HepG2 (cell line): ENCODE measurements around the gene DHX58. TPM values are rescaled to one million over a fixed set of nuclear protein-coding genes. Genes with fewer than 3 reads are reported as not detected.
A peak's percentile ranks its signal among the peaks of the same experiment; 100 is the strongest.

Experiments used
- ATAC-seq: fragments of 200-7000 bp; cut with Tn5 transposase; 3 replicates; pipeline ENCODE4 v1.9.1; 2020; ENCODE audit warnings: mild to moderate bottlenecking, moderate library complexity
- BruUV-seq: library from RNA; stranded (reverse); fragments of 400-500 nt; replicated peaks from 2 replicates; lab custom pipeline; 2021; lab: Mats Ljungman, UMichigan
- CTCF ChIA-PET: fragments of 300-600 bp; formaldehyde crosslinking; extraction: SDS; loops from one replicate; lab custom pipeline; 2021; ENCODE audit warnings: low total read pairs, inconsistent platforms, low intra/inter-chr PET ratio; lab: Yijun Ruan, JAX
- POLR2A ChIA-PET: fragments of 350-600 bp; sonication (Branson Sonifier 250); formaldehyde crosslinking; loops from one replicate; lab custom pipeline; 2020; ENCODE audit warnings: antibody characterized with exemption, inconsistent platforms; lab: Yijun Ruan, JAX
- DNase-seq: peaks from one replicate; pipeline ENCODE4 v3.0.0-alpha.2; 2015; ENCODE audit warnings: low spot score
- FAIRE-seq: peaks from 3 replicates; lab custom pipeline; 2011; peaks lifted over from hg19 to GRCh38; lab: Jason Lieb, UNC
- H2AFZ ChIP-seq: one replicate; pipeline ENCODE4 v1.6.1; 2011; ENCODE audit warnings: low read length, inconsistent platforms
- H3K27ac ChIP-seq: fragments of 300-600 bp; 3 replicates; pipeline ENCODE4 v1.8.0; 2011; ENCODE audit warnings: mixed run types, mild to moderate bottlenecking, mixed read lengths, low read length, inconsistent platforms; ENCODE audit not compliant: insufficient read depth; ENCODE audit errors: extremely low read length
- H3K27me3 ChIP-seq, 2 experiments: fragments of 200-600 bp in 1 of 2; 2 replicates in 1 of 2; 3 replicates in 1 of 2; pipeline versions ENCODE4 v1.6.0 to v1.8.0; 2011; ENCODE audit warnings: low read length in 2 of 2, mild to moderate bottlenecking in 2 of 2, moderate library complexity in 2 of 2, inconsistent platforms in 1 of 2; ENCODE audit not compliant: insufficient read depth in 2 of 2, control insufficient read depth in 1 of 2
- H3K36me3 ChIP-seq, 2 experiments: fragments of 200-600 bp in 1 of 2; replicated peaks in 1 of 2; 2 replicates in 1 of 2; 3 replicates in 1 of 2; pipeline versions ENCODE4 v1.5.1 to v1.8.0; 2011; ENCODE audit warnings: low read length in 2 of 2, inconsistent platforms in 1 of 2; ENCODE audit not compliant: insufficient read depth in 2 of 2, control insufficient read depth in 1 of 2
- H3K4me1 ChIP-seq: 2 replicates; pipeline ENCODE4 v1.5.1; 2012; ENCODE audit warnings: low read length, inconsistent platforms; ENCODE audit not compliant: insufficient read depth
- H3K4me2 ChIP-seq: 2 replicates; pipeline ENCODE4 v1.6.0; 2011; ENCODE audit warnings: low read depth, low read length, inconsistent platforms
- H3K4me3 ChIP-seq, 3 experiments: fragments of 200-600 bp in 1 of 3; sonication (generic), shearing (Covaris generic) in 1 of 3; replicated peaks in 1 of 3; 2 replicates each; pipeline ENCODE4 v1.5.1; 2011 to 2016; ENCODE audit warnings: low read length in 3 of 3, inconsistent platforms in 2 of 3, low read depth in 2 of 3, mild to moderate bottlenecking in 2 of 3, control low read depth in 1 of 3, mixed read lengths in 1 of 3; ENCODE audit not compliant: insufficient read depth in 1 of 3
- H3K79me2 ChIP-seq: one replicate; pipeline ENCODE4 v1.6.1; 2011; ENCODE audit warnings: low read length, inconsistent platforms; ENCODE audit not compliant: insufficient read depth
- H3K9ac ChIP-seq: 2 replicates; pipeline ENCODE4 v1.6.0; 2011; ENCODE audit warnings: mild to moderate bottlenecking, low read depth, low read length, inconsistent platforms; ENCODE audit not compliant: insufficient read depth
- H3K9me3 ChIP-seq: 2 replicates; pipeline ENCODE4 v1.5.1; 2012; ENCODE audit warnings: mild to moderate bottlenecking, low read length
- H4K20me1 ChIP-seq: 2 replicates; pipeline ENCODE4 v1.6.0; 2011; ENCODE audit warnings: inconsistent platforms, mild to moderate bottlenecking, low read length, moderate library complexity; ENCODE audit not compliant: insufficient read depth
- FOXP1 ChIP-seq, 2 experiments: fragments of 450-650 bp in 1 of 2; IDR thresholded peaks; 2 replicates each; pipeline ENCODE4 v1.6.1; 2017 to 2018; ENCODE audit warnings: antibody characterized with exemption in 1 of 2
- LCORL ChIP-seq, 2 experiments: fragments of 450-650 bp in 1 of 2; sonication (generic) in 1 of 2; formaldehyde crosslinking in 1 of 2; IDR thresholded peaks; 2 replicates each; pipeline versions ENCODE4 v1.5.0 to v1.6.1; 2017 to 2020; ENCODE audit warnings: antibody characterized with exemption in 1 of 2, missing genetic modification reagents in 1 of 2
- MBD4 ChIP-seq: IDR thresholded peaks from 2 replicates; pipeline ENCODE4 v1.6.1; 2012; ENCODE audit warnings: low read length, inconsistent platforms, borderline replicate concordance
- NCOA1 ChIP-seq: sonication (generic); formaldehyde crosslinking; IDR thresholded peaks from 2 replicates; pipeline ENCODE4 v1.9.0; 2021; ENCODE audit warnings: missing genetic modification reagents
- SMC3 ChIP-seq: IDR thresholded peaks from 2 replicates; pipeline ENCODE4 v1.6.1; 2011; ENCODE audit warnings: low read length, improper control_type of control experiment
- STAG1 ChIP-seq: sonication (generic); formaldehyde crosslinking; IDR thresholded peaks from 2 replicates; pipeline ENCODE4 v1.4.0; 2020; ENCODE audit warnings: missing genetic modification reagents
- ZNF10 ChIP-seq: sonication (generic); formaldehyde crosslinking; IDR thresholded peaks from 2 replicates; pipeline ENCODE4 v1.4.0; 2020; ENCODE audit warnings: mild to moderate bottlenecking, low read depth, missing genetic modification reagents, borderline replicate concordance
- ZNF253 ChIP-seq: sonication (generic); formaldehyde crosslinking; IDR thresholded peaks from 2 replicates; pipeline ENCODE4 v1.8.0; 2022; ENCODE audit warnings: mild to moderate bottlenecking, missing genetic modification reagents, borderline replicate concordance
- whole genome bisulfite sequencing: methylation state at CpG from one replicate; pipeline ENCODE4 v1.1.6; 2017; ENCODE audit warnings: low lambda C conversion rate; 5-methylcytosine and 5-hydroxymethylcytosine counted together
- in situ Hi-C: cut with HindIII; loops from 2 replicates; pipeline ENCODE4 v1.10.0; 2017; ENCODE audit warnings: low pct_unique_long_range_greater_than_20kb; ENCODE audit not compliant: extremely low pct_ligation_motif_present
- intact Hi-C: fragments of 100-400 bp; cut with micrococcal nuclease; formaldehyde crosslinking; loops from one replicate; pipeline ENCODE4 v1.10.0; 2022; ENCODE audit not compliant: unreplicated experiment
- polyA plus RNA-seq, 8 experiments: library from polyadenylated mRNA; depleted of rRNA in 3 of 8; stranded (reverse) in 7 of 8; unstranded in 1 of 8; fragments of >200 nt; fragmentation: Illumina TruSeq in 4 of 8; extraction: Trizol in 4 of 8; gene quantifications; 2 replicates each; pipeline versions ENCODE4 v1.2.1 to v1.2.3, GENCODE V29; 2011 to 2016; ENCODE audit warnings: low read depth in 4 of 8, missing spikeins in 1 of 8, mixed read lengths in 1 of 8; ENCODE audit not compliant: insufficient read depth in 1 of 8
- total RNA-seq, 5 experiments: library from RNA; depleted of rRNA; stranded (reverse); fragments of >200 nt; fragmentation: Illumina TruSeq; extraction: Trizol; gene quantifications; 2 replicates each; pipeline ENCODE4 v1.2.3, GENCODE V29; 2016; ENCODE audit warnings: low read depth in 1 of 5
- TF ChIP-seq, protein P1 (sequence below): sonication (generic); formaldehyde crosslinking; IDR thresholded peaks from 2 replicates; pipeline ENCODE4 v1.4.0; 2020; ENCODE audit warnings: missing genetic modification reagents, borderline replicate concordance
- TF ChIP-seq, protein P2 (sequence below): sonication (generic); formaldehyde crosslinking; IDR thresholded peaks from 2 replicates; pipeline ENCODE4 v1.5.0; 2020; ENCODE audit warnings: mild to moderate bottlenecking, missing genetic modification reagents, moderate library complexity

DHX58 gene
- total and polyA plus RNA-seq, 2 of the 13 experiments (the other 11 are each of a cell fraction or from before 2014, with no cell fraction given), result 6.7 to 7.8 TPM

DNA sequence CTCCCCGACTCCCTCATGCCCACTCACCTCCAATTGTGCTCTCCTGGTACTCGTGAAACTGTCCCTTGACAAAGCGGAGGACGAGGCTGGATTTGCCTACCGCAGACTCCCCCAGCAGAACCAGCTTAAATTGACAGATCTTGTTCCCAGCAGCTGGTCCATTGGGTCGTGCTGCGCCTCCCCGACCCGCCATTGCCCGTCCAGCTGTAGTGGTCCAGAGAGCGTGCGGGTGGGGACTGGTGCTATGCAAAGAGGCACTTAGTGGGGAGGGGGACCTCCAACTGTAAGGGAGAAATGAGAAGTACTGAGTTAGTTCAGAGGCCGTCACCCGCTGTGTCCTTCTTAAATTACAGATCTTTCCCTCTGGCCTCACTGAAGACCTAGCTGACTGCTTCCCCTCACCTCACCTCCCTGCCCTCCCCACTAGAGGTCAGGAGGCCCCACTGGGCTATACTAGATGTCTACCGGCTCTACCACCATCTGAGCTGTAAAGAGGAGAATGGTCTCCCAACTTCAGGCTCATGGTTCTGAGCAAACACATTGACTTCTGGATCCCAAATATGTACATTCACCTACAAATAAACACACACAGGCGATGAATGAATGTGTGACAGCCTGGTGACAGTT is 17.9 kb upstream of the DHX58 start:
- H3K4me1 ChIP-seq, result peaks cover 32% of the 10 kb centered on the region
- no peak overlapping the region for H3K4me3 ChIP-seq
- H4K20me1 ChIP-seq, result peaks cover 3% of the 10 kb centered on the region; the same call in 1 of the 2 replicates
- FAIRE-seq (no peak), ATAC-seq (peak; percentile 55), DNase-seq (no peak)
- intact Hi-C loops, result no loop called here
- peaks cover 40 to 86% of the 10 kb centered on the region in 2 experiments for H3K36me3 ChIP-seq
- H3K9ac ChIP-seq, result no peak overlapping the region
- WGBS, result 95% methylated on average over 16 of the region's 16 CpGs
- ChIA-PET POLR2A (interaction anchor here (1.7 kb wide), 1 partner anchor 9 kb away, joined by 9 read pairs; the partner anchor contains the start of gene KAT2A), CTCF (no interaction called here)
- in situ Hi-C loops, result no loop called here
- no peak overlapping the region for H3K4me2 ChIP-seq
- no TSS peak for BruUV-seq
- no peaks in the 10 kb centered on the region for H3K9me3 ChIP-seq
- H3K27ac ChIP-seq, result no peak overlapping the region
- peaks cover 43% of the 10 kb centered on the region for H3K79me2 ChIP-seq
- TF ChIP-seq, protein P1, sequence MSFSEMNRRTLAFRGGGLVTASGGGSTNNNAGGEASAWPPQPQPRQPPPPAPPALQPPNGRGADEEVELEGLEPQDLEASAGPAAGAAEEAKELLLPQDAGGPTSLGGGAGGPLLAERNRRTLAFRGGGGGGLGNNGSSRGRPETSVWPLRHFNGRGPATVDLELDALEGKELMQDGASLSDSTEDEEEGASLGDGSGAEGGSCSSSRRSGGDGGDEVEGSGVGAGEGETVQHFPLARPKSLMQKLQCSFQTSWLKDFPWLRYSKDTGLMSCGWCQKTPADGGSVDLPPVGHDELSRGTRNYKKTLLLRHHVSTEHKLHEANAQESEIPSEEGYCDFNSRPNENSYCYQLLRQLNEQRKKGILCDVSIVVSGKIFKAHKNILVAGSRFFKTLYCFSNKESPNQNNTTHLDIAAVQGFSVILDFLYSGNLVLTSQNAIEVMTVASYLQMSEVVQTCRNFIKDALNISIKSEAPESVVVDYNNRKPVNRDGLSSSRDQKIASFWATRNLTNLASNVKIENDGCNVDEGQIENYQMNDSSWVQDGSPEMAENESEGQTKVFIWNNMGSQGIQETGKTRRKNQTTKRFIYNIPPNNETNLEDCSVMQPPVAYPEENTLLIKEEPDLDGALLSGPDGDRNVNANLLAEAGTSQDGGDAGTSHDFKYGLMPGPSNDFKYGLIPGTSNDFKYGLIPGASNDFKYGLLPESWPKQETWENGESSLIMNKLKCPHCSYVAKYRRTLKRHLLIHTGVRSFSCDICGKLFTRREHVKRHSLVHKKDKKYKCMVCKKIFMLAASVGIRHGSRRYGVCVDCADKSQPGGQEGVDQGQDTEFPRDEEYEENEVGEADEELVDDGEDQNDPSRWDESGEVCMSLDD (CRISPR knock-in tag), result no peak
- TF ChIP-seq MBD4 (no peak), LCORL (IDR thresholded peaks at IDR 0.05) (no peak), LCORL (CRISPR knock-in tag; IDR thresholded peaks at IDR 0.05) (0 out of 2 replicates have a peak, but pooled peaks have one; percentile 27), ZNF253 (CRISPR knock-in tag) (no peak), NCOA1 (CRISPR knock-in tag) (peak; percentile 45; the same call in 1 of the 2 replicates), STAG1 (CRISPR knock-in tag) (peak; percentile 23; the same call in 1 of the 2 replicates), ZNF10 (CRISPR knock-in tag) (no peak), FOXP1 (IDR thresholded peaks at IDR 0.05) (no peak), FOXP1 (CRISPR knock-in tag; IDR thresholded peaks at IDR 0.05) (0 out of 2 replicates have a peak, but pooled peaks have one; percentile 11), SMC3 (peak; percentile 28; the same call in 1 of the 2 replicates)
- TF ChIP-seq, protein P2, sequence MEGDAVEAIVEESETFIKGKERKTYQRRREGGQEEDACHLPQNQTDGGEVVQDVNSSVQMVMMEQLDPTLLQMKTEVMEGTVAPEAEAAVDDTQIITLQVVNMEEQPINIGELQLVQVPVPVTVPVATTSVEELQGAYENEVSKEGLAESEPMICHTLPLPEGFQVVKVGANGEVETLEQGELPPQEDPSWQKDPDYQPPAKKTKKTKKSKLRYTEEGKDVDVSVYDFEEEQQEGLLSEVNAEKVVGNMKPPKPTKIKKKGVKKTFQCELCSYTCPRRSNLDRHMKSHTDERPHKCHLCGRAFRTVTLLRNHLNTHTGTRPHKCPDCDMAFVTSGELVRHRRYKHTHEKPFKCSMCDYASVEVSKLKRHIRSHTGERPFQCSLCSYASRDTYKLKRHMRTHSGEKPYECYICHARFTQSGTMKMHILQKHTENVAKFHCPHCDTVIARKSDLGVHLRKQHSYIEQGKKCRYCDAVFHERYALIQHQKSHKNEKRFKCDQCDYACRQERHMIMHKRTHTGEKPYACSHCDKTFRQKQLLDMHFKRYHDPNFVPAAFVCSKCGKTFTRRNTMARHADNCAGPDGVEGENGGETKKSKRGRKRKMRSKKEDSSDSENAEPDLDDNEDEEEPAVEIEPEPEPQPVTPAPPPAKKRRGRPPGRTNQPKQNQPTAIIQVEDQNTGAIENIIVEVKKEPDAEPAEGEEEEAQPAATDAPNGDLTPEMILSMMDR (CRISPR knock-in tag), result peak; percentile 22
- no peak overlapping the region for H2AFZ ChIP-seq
- no peaks in the 10 kb centered on the region for H3K27me3 ChIP-seq
